Suppressor macrophage treated with lipopolysaccharide for 4 hours (primary cell): ENCODE measurements around the gene LBH.

Experiments
- DNase-seq: peaks from one replicate; pipeline ENCODE4 v3.0.0-alpha.2; 2020

LBH gene

GRCh38 chr2:30278419-30278818, 47.1 kb downstream of the LBH start:
- no peak for DNase-seq

GRCh38 chr2:30280596-30281434, 49.5 kb downstream of the LBH start:
- DNase-seq: no peak

- no peak for DNase-seq
These were observed 50.7 kb downstream of the LBH start for GRCh38 chr2:30282081-30282480.

DNA sequence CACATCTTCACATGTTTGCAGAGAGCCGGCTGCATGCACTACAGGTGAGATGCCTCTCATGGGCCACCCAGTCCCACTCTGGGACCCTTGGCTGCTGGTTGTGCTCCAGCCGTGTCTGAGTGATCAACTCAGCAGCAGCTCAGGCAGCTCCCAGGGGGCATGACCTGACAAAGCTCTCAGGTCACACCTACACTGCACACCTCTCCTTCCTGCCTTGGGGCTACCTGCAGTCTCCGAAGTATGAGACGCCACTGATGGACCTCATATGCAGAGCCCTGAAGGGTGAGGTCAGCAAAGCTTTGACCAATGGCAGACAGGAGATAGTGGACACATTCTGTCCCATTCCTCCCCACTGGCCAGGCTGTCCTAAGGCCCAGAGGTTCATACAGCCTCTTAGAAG, 51.4 kb downstream of the LBH start:
- DNase-seq: no peak

DNA sequence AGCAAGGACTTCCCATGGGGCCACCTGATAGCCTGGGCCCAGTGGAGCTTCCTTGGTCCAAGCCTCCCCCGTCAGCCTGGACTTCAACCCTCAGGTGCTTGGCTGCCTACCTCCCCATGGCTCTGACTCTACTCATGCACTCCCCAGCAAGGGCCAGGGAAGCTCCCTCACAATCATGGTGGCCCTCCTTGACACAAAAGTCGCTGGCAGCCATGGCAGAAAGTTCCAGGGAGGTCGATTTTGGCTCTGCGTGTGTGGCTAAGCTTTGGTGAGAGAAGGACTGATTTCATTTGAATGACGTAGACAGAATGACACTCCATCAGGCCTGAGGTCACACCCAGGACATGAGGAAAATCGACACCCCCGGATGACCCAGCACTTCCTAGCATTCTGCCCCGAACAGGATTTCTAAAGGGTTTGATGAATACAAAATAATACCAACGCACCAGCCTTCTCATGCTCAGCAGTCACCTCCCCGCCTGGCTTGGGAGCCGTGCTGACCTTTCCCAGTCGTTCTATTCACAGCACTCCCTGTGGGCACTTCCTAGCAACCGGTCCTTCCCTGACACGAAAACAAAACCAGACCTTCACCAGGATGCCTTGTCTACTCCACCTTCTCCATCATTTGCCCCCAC, 52.7 kb downstream of the LBH start:
- no peak for DNase-seq

- no peak for DNase-seq
These were observed 54.4 kb downstream of the LBH start for GRCh38 chr2:30285758-30286157.

DNA sequence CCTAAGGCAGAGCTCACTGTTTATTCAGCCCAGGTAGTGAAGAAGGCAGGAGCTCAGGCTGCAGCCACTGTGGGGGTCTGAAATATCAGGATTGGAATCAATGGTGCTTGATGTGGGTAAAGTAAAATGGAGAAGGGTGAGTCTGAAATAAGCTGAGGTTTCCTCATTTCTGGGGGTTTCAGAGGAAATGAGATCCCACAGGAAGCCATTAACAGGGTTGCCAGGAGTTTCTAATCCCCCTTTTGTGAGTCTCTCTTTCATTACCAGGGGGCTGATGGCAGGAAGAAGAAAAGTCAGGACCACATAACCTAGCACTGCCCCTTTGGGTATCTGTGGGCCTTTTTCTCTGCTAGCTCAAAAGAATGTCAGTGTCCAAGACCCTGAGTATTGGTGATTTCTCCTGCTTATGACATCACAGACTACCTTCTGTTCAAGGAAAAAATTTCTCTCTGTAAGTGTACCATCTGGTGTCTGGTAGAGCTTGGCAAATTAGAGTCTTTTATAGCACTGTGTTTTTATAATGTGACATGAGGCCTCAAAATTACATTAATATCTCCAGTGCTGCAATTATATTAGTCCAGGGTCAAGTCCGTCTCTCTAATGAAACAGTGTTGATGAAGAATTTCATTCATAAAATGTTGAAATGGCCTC, 56.0 kb downstream of the LBH start:
- peak; percentile 9 for DNase-seq

DNA sequence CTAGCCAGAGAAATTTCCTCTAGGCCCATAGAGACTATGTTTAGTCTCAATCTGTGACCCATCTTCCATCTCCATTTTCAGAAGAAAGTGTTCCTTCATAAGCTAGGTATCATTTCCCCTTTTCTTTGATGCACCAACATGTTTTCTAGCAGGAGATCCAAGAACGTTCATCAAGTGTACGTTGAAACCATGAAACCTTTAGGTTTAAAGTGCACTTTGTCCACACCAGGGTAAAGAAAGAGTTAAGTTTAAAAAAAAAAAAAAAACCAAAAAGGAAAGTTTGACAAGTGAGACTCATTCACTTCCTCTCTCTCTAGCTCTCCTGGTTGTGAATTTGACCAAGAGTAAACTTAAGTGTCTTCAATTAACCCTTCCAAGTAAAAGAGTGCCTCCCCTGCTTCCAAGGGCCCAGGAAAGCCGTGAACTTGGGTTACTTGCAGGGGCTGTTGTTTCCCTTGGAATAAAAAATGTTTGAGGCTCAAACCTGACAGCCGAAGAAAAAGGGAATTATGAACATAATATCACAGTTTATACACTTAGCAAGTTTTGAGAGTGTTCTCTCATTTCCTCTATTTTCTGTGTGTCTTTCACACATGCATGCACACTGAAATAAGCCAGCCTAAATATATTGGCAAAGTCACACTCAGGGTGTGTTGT, 56.7 kb downstream of the LBH start:
- DNase-seq: peak; percentile 6

GRCh38 chr2:30288561-30288960, 57.2 kb downstream of the LBH start:
- DNase-seq: no peak

DNA sequence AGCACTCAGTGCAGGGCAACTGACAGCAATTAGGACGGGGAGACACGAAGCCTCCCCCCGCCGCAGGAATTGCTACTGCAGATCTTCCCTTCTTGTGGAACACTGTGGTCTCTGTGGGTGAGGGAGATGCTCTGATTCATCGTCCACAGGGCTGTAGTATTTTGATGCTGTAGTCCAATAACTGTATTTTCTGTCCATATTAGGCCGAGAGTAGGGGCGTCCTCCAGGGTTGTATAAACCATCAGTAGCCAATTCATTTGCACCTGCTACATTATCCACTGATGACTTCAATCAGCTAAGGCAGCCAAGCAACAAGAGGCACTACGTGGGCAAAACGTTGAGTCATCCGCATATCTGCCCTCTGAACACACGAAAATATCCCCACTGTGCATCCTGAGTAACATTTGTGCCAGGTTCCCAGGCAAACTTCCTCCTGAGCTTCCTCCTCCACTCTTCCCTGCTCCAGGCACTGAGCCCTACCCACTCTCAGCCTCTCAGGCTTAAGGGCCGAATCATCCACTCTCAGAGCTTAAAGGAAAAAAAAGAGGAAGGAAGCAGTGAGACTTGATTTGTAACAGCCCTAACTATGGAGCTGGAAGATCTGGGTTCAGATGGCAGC, 62.1 kb downstream of the LBH start:
- peak; percentile 55 for DNase-seq

DNA sequence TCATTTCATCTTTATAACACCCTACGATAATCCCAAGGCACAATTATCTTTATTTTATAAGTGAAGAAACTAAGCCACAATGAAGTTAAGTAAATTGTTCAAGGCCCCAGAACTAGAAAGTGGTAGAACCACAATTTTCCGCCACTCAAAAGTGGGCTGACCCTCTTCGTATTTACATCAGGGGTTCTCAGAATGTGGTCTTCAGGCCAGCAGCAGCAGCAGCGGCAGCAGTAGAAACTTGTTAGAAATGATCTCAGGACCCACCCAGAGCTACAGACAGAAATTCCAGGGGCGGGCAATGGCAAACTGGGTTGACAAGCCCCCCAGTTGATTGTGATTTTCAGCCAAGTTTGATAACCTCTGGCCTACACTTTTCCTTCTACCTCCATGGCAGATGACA, 62.8 kb downstream of the LBH start:
- no peak for DNase-seq

DNA sequence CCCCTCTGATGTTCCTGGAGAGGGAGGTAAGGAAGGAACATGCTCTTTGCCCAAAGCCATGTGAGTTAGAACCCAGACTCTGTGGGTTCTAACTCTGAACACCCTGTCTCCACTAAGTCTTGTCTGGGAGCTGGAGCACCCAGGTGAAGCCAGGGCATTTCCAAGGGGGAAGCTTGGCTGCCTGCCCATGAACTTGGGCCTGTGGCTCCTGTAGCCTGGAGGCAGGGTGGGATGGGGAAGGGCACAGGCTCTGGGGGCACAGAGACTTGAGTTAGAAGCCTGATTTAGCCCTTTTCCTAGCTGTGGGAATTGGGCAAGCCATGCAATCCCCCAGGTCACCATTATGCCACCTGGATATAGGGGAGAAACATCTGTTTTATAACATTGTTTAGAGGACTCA, 65.2 kb downstream of the LBH start:
- DNase-seq: no peak

DNA sequence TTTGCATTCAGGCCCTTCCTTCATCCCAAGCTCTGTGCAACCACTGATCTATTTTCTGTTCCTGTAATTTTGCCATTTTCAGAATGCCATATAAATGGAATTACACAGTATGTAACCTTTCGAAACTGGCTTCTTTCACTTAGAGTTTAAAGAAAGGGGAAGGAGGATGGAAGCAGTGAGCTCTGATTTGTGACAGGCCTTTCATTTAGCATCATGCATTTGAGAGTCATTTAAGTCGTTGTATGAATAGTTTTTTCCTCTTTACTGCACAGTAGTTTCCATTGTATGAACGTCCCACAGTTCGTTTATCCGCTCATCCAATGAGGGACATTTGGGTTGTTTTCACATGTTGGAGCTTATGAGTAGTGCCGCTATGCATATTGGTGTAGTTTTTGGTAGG, 67.0 kb downstream of the LBH start:
- peak; percentile 61 for DNase-seq

GRCh38 chr2:30300122-30300455, 68.8 kb downstream of the LBH start:
- no peak for DNase-seq

DNA sequence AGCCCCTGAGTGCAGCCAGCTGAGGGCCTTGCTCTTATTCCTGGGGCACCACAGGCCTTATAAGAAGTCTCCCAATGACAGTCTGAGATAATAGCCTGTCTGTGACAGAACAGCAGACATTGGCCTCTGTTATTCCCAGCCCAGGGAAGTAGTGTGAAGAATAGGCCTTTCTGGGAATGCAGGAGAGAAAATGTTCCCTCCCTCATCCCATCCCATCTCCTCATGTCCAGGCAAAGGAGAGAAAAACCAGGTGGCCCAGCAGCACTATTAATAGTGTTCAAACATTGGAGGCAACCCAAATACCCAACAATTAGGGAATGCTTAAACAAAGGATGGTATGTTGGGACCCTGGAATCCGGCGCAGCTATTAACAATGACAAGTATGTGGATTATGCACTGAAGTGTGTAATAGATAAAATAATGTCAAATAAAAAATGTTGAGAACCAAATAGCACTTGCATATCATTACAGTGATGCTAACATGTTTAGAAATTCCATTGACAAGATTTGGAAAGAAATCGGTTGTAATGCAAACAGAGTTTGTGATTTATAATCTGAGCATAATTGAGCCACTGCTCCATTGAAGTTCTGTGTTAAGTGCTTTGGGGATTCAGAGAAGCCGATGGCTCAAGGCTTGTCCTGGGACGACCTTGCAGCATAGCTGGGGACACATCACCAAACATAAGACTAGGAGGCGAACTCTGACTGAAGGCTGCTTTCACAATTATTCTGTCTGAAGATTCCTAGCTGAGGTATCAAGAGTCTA, 69.3 kb downstream of the LBH start:
- no peak for DNase-seq

DNA sequence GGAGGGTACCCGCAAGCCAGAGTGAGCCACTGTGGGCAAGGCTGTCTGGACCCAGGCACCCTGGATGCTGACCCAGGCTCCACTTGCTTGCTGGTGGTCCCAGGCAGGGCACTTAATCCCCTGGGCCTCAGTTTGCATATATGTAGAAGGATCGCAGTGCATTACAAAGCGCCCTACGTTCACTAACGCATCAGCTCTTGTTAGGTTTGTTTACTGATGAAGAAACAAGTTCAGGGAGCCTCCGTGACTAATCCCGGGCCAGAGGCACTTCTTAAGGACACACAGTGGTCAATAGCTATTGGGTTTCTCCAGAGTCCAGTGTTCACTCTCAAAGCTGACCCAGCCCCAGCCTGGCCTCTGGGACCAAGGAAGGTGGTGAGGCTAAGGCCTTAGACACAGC, 70.2 kb downstream of the LBH start:
- no peak for DNase-seq

DNA sequence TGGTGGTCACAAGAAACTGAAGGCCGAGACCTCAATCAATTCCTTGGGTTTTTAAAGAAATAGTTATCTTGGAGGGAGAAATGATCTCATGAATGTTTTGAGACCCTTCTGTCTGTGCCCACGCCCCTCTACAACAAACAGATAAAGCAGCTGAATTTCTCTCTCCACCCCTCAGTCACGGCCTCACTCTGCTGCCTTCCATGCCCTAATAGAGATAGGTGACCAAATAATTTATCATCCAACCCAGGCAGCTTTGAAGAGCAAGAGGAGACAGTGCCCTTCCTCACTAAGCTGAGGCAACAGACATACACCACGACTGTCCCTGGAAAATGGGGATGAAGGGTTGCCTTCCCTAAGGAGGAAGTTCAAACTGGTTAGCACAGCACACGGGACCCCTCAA, 71.2 kb downstream of the LBH start:
- no peak for DNase-seq

- DNase-seq: no peak
These were observed 71.8 kb downstream of the LBH start for GRCh38 chr2:30303095-30303494.

DNA sequence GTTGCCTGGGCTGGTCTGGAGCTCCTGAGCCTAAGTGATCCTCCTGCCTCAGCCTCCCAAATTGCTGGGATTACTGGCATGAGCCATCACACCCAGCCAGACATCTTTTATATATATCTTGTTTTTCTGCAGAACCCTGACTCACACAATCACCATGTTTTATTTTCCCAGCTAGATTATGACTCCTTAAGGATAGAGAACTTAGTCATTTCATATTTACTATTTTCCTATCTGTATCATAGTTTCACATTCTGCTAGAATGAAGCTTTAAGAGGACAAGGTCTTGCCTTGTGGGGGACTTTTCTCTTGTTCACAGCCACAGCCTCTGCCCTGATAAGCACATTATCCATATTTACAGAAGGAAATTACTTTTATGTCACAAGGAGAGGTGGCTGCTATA, 73.9 kb downstream of the LBH start:
- DNase-seq: no peak

GRCh38 chr2:30306522-30306921, 75.2 kb downstream of the LBH start:
- DNase-seq: no peak

GRCh38 chr2:30308280-30308679, 76.9 kb downstream of the LBH start:
- DNase-seq: no peak
